Progenitor cell of endocrine pancreas (in vitro differentiated cells): Measurements from ENCODE around the gene KHDC4. TPM values are rescaled to one million over a fixed set of nuclear protein-coding genes. Genes with fewer than 3 reads are reported as not detected.

Source experiments
- DNase-seq: peaks from one replicate; pipeline ENCODE4 v3.0.0; 2021; ENCODE audit warnings: low spot score; ENCODE audit not compliant: unreplicated experiment
- H3K27ac Mint-ChIP-seq: 2 replicates; pipeline ENCODE4 v1.8.0; 2021; ENCODE audit warnings: mild to moderate bottlenecking, moderate library complexity, mixed read lengths
- H3K27me3 Mint-ChIP-seq: 2 replicates; pipeline ENCODE4 v1.8.0; 2021; ENCODE audit warnings: mixed read lengths
- H3K36me3 Mint-ChIP-seq: 2 replicates; pipeline ENCODE4 v1.8.0; 2022; ENCODE audit warnings: mixed read lengths; ENCODE audit not compliant: insufficient read depth
- H3K4me1 Mint-ChIP-seq: 2 replicates; pipeline ENCODE4 v1.8.0; 2021; ENCODE audit warnings: low read depth, mixed read lengths
- H3K4me3 Mint-ChIP-seq: 2 replicates; pipeline ENCODE4 v1.8.0; 2021; ENCODE audit warnings: low read depth, mild to moderate bottlenecking, moderate library complexity, mixed read lengths
- H3K9me3 Mint-ChIP-seq: 2 replicates; pipeline ENCODE4 v1.8.0; 2021; ENCODE audit warnings: low read depth, mixed read lengths
- CTCF ChIP-seq: fragments of 200-600 bp; sonication (generic); IDR thresholded peaks from one replicate; pipeline ENCODE4 v1.5.0; 2021; ENCODE audit warnings: antibody characterized with exemption, mild to moderate bottlenecking; ENCODE audit not compliant: unreplicated experiment
- total RNA-seq: library from RNA; stranded (reverse); gene quantifications from 2 replicates; pipeline ENCODE4 v1.2.1, GENCODE V29; 2021

The KHDC4 gene
- total RNA-seq, 1 donor from 2014 or later, result 67.6 TPM

- peak overlapping the region; percentile 94 for H3K27ac Mint-ChIP-seq
- H3K9me3 Mint-ChIP-seq, result no peaks in the 10 kb centered on the region
- no peak for TF ChIP-seq CTCF
- no peak for DNase-seq
- peak overlapping the region; percentile 95 for H3K4me3 Mint-ChIP-seq
- peaks cover 61% of the 10 kb centered on the region for H3K4me1 Mint-ChIP-seq
- H3K36me3 Mint-ChIP-seq, result no peaks in the 10 kb centered on the region
- H3K27me3 Mint-ChIP-seq, result no peaks in the 10 kb centered on the region
Observed at GRCh38 chr1:155979597-155980343, 45.6 kb upstream of the KHDC4 start.

DNA sequence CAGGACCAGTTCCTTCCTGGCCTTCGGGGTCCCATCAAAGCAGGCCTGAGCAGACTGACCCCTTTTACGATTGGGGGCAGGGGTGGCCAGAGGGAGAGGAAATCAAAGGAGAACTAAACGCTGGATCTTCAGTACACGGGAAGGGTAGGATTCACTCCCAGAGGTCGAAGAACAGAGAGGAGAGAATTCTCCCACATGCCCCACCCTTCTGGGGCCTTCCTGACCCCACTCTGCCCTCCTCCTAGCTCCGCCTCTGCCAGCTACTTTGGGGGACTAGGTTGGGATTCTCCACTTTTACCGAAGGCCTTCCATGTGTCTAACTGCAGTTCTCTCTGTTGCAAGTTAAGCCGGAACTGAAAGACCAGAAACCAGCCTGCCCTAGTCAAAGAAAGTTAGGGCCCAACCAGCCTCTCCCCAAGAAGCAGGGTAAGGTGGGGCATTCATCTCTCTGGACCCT is 44.8 kb upstream of the KHDC4 start:
- Mint-ChIP-seq H3K4me3 (peak overlapping the region; percentile 95), H3K27ac (peak overlapping the region; percentile 94), H3K36me3 (no peaks in the 10 kb centered on the region), H3K9me3 (no peaks in the 10 kb centered on the region), H3K4me1 (peaks cover 60% of the 10 kb centered on the region), H3K27me3 (no peaks in the 10 kb centered on the region)
- no peak for DNase-seq
- no peak for TF ChIP-seq CTCF

GRCh38 chr1:155978325-155978972 is 44.2 kb upstream of the KHDC4 start, which contains the start of gene ARHGEF2:
Gene ARHGEF2 (minus strand): TSS chr1:155978547. CDS start chr1:155978427, 120 bp downstream.
- peak within 1 kb of the TSS; percentile 94 for H3K27ac Mint-ChIP-seq
- no peaks in the 10 kb centered on the region for H3K9me3 Mint-ChIP-seq
- peak; percentile 58 for TF ChIP-seq CTCF
- no peaks in the 10 kb centered on the region for H3K27me3 Mint-ChIP-seq
- H3K4me1 Mint-ChIP-seq, result peaks cover 57% of the 10 kb centered on the region
- peak within 1 kb of the TSS; percentile 95 for H3K4me3 Mint-ChIP-seq
- H3K36me3 Mint-ChIP-seq, result no peaks in the 10 kb centered on the region
- peak; percentile 46 for DNase-seq

DNA sequence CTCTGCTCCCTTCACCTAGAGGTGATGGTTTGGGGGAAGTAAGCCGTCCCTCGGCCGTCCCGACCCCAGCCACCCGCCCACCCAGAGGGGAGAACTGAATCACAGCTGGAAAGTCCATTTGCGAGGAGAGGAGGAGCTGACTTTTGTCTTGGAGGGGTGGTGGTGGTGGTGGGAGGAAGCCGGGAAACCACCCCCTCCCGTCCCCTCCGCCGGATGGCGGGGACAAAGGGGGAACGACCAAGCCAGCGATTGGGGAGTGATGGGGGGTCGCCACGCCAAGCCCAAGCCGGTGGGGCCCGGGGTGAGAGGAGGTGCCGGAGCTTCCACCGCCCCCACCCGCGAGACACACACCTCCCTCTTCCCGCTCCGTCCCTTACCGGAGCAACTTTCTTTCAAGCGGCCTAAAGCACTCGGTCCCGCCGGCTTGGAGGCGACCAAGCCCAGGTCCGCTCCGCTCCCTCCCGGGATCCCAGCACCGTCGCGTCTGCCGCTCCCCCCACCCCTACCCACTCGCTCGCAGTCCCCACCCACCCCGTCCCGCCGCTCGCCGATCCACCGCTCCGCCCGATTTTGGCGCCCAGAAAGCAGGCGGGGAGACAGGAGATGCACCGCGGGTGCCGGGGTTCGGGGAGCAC is 43.6 kb upstream of the KHDC4 start:
- no peaks in the 10 kb centered on the region for H3K9me3 Mint-ChIP-seq
- H3K4me1 Mint-ChIP-seq, result peaks cover 58% of the 10 kb centered on the region
- DNase-seq, result peak; percentile 17
- peak overlapping the region; percentile 89 for H3K27ac Mint-ChIP-seq
- peak overlapping the region; percentile 95 for H3K4me3 Mint-ChIP-seq
- no peak for TF ChIP-seq CTCF
- no peaks in the 10 kb centered on the region for H3K27me3 Mint-ChIP-seq
- no peaks in the 10 kb centered on the region for H3K36me3 Mint-ChIP-seq
